GM18951 (cell line): ENCODE results near the gene DROSHA.
"Not testable (repeated sequence)": the region's sequence is repeated elsewhere in the genome, so short reads cannot be mapped to it uniquely, and the experiment has no call there.

ENCODE experiments used
- POLR2A ChIP-seq: IDR thresholded peaks from 4 replicates; pipeline ENCODE4 v1.6.1; 2011; ENCODE audit warnings: mild to moderate bottlenecking; ENCODE audit not compliant: insufficient read length, insufficient read depth; ENCODE audit errors: extremely low read depth
- in situ Hi-C: fragments of 300-500 bp; cut with MboI; formaldehyde crosslinking; loops from one replicate; pipeline ENCODE4 v1.12.0; 2022; ENCODE audit warnings: low sequenced_read_pairs, mixed read lengths, inconsistent platforms; ENCODE audit not compliant: unreplicated experiment

Gene DROSHA

DNA sequence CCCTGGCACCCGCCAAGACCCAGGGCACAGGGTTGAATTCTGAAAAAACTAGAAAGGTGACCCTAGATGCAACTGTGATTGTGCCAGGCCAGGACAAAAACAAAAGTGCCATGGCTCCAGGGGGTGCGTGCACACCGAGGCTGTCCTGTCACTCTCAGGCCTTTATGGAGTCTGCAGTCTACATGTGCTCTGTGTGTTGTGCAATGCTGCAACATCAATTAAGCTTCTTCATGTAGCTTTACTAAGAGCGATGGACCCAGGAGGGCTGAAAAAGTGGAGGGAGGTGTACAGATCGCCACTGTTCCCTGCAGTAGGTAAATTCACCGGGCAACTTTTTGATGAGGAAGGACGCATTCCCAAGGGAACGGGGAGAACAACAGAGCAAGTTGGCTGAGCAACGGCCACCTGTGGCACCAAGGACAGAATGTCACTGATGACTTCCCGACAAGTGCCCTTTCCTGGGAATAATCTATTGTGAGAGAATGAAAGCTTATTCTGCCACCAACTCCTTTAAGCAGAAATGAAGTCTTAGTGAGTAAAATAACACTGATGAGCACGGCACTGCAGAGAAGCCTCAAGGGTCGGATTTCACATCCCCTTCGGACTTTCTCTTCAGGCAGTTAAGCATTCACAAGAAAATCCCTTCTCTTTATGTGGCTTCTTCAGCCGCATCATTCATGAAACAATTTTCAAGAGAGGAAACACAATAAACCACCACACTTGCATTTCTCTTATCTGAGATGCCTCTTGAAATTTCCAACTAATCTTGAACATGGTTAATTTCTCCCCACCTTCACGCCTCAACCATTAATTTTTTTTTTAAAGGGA is 149.6 kb downstream of the DROSHA start:
- TF ChIP-seq POLR2A, result no peak
- in situ Hi-C loops, result no loop called here

GRCh38 chr5:31381299-31381698 is 150.6 kb downstream of the DROSHA start:
- no peak for TF ChIP-seq POLR2A
- in situ Hi-C loops, result no loop called here

- in situ Hi-C loops, result no loop called here
- TF ChIP-seq POLR2A, result no peak
Measured at GRCh38 chr5:31380049-31380448, 151.8 kb downstream of the DROSHA start.

- in situ Hi-C loops, result no loop called here
- TF ChIP-seq POLR2A, result no peak
Measured at GRCh38 chr5:31378838-31379237, 153.1 kb downstream of the DROSHA start.

DNA sequence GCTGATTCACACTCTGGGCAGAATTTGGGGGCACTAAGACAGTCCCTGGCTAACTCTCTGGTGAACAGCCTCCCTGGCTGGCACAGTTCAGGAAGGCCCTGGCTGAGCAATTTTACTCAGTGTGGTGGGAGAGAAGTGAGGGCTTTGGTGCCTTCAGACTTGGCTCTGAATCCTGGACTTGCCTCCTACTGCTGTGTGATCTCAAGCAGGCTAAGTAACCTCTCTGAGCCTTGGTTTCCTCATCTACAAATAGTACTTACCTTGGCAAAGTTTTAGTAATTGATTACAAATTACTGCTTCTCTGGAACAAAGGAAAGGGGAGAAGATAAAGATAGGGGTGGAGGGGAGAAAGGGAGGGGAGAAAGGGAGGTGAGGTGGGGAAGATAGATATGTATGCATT is 153.8 kb downstream of the DROSHA start:
- no peak for TF ChIP-seq POLR2A
- in situ Hi-C loops, result no loop called here

DNA sequence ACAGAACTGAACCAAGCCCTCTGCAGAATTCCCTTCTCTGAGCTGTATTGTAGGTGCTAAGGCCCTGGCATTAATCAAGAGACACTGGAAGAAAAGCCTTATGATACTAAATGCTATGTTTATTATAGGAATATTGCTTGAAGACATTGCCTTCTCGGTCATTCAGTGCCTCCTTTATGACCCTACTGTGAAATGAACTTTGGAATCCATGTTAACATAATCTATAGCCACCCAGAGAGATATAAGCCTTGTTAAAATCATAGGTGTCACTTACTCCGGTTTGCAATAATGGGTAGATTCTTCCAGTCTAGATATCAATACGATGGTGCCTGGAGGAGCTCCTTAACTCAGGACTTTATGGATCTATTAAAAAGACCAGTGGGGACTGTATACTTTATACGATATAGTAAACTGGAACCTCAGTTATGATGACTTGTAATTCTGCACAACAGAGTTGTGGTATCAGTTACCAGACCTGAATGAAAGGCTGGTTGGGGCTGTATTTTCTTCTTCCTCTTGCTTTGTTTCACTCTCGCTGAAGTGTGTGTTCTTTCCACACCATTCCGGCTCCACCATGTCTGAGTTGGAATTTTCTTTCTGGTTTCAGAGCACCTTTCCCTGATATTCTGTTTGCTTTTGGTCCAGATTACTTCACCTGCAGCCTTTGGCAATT is 154.5 kb downstream of the DROSHA start:
- in situ Hi-C loops, result no loop called here
- TF ChIP-seq POLR2A, result no peak

- no peak for TF ChIP-seq POLR2A
- in situ Hi-C loops, result no loop called here
Measured at GRCh38 chr5:31375999-31376720, 155.7 kb downstream of the DROSHA start.

DNA sequence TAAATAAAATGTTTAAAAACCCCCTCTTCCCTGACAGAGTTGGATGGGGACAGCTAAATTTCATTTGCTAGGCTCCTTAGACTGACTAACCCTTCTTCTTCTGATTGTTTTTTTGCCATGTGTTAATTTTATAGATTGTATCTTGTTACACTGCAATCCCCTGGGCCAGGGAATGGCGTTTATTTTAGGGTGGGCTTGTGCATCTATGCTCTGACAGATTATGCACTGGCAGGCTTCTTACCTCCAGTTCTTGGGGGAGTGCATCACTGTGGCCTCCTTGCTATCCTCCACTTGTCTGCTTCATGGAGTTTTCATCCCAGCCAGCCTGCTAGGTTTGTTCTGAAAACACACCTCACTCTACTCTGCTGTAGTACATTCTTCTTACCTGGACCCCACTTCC is 159.8 kb downstream of the DROSHA start:
- in situ Hi-C loops, result no loop called here
- no peak for TF ChIP-seq POLR2A

- in situ Hi-C loops, result no loop called here
- TF ChIP-seq POLR2A, result no peak
Measured at GRCh38 chr5:31366941-31367340, 165.0 kb downstream of the DROSHA start.

GRCh38 chr5:31365776-31366175 is 166.1 kb downstream of the DROSHA start:
- TF ChIP-seq POLR2A, result no peak
- in situ Hi-C loops, result no loop called here

- in situ Hi-C loops, result no loop called here
- no peak for TF ChIP-seq POLR2A
Measured at GRCh38 chr5:31364881-31365636, 166.8 kb downstream of the DROSHA start.

- no peak for TF ChIP-seq POLR2A
- in situ Hi-C loops, result no loop called here
Measured at GRCh38 chr5:31362931-31363568, 168.8 kb downstream of the DROSHA start.

- TF ChIP-seq POLR2A, result no peak
- in situ Hi-C loops, result no loop called here
Measured at GRCh38 chr5:31362529-31362900, 169.4 kb downstream of the DROSHA start.

DNA sequence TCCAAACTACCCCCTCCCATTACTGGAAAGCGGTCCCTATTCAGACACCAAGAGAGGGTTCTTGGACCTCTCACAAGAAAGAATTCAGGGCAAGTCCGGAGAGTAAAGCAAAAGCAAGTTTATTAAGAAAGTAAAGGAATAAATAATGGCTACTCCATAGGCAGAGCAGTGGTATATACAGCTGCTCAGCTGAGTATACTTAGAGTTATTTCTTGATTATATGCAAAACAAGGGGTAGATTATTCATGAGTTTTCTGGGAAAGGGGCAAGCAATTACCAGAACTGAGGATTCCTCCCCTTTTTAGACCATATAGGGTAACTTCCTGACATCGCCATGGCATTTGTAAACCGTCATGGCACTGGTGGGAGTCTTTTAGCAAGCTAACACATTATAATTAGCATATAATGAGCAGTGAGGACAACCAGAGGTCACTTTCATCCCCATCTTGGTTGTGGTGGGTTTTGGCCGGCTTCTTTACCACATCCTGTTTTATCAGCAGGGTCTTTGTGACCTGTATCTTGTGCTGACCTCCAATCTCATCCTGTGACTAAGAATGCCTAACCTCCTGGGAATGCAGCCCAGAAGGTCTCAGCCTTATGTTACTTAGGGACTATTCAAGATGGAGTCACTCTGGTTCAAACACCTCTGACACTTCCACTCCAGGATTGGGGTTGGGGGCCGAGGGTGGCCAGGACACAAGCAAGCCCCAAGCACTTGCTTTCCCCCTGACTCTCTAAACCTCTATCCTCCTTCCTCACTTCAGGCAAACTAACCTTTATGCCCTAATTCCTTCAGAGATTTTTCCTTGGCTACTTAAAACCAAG is 170.0 kb downstream of the DROSHA start:
- in situ Hi-C loops, result not testable (repeated sequence)
